Measurements from ENCODE around the gene MC1R.

DNA sequence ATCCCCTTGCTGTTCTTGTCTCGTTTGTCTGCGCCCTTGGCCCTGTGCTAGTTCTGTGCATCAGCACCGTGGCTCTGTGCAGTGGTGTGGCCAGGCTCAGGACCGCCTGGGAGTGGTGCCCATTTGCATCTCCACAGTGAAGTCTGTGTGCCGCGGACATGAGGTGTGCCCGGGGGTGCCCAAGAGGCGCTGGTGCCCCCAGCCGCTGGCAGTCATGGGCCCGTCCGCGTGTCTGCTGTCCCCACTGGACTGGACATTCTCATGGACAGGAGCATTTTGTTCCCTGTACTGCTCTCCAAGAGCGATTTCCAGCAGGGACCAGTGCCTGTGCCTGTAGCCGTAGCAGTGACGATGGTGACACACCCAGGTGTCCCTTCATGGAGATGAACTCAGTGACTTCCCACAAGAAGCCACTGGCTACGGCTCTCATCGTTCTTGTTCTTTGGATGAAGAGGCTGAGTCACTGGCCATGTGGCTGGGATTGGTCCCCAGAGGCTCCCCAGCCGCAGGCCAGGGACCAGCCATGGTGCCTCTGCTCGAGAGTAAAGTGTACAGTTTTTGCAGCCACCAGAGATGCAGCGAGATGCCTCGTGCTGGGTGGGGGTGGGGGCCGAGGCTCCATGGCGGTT is 13.0 kb upstream of the MC1R start:
- TF ChIP-seq, protein P1, sequence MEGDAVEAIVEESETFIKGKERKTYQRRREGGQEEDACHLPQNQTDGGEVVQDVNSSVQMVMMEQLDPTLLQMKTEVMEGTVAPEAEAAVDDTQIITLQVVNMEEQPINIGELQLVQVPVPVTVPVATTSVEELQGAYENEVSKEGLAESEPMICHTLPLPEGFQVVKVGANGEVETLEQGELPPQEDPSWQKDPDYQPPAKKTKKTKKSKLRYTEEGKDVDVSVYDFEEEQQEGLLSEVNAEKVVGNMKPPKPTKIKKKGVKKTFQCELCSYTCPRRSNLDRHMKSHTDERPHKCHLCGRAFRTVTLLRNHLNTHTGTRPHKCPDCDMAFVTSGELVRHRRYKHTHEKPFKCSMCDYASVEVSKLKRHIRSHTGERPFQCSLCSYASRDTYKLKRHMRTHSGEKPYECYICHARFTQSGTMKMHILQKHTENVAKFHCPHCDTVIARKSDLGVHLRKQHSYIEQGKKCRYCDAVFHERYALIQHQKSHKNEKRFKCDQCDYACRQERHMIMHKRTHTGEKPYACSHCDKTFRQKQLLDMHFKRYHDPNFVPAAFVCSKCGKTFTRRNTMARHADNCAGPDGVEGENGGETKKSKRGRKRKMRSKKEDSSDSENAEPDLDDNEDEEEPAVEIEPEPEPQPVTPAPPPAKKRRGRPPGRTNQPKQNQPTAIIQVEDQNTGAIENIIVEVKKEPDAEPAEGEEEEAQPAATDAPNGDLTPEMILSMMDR (conservative IDR thresholded peaks at IDR 0.05; ENCODE audit: low read depth, low read length), result no peak
- no peak for TF ChIP-seq EZH2 (IDR thresholded peaks at IDR 0.05; ENCODE audit: borderline replicate concordance, low read depth, low read length, poor library complexity, severe bottlenecking)
